Heart left ventricle (tissue), 16 donors: ENCODE data around the gene TTLL1. TPM values are rescaled to one million over a fixed set of nuclear protein-coding genes. Genes with fewer than 3 reads are reported as not detected.
A peak's percentile ranks its signal among the peaks of the same experiment; 100 is the strongest.

Experiments
- ATAC-seq, 4 donors: fragments of 200-7000 bp; cut with Tn5 transposase; one replicate each; pipeline ENCODE4 v1.9.1; 2020 to 2022; ENCODE audit warnings: moderate library complexity in 4 of 4, mild to moderate bottlenecking in 3 of 4, moderate number of reproducible peaks in 1 of 4
- DNase-seq, 5 donors: peaks; one replicate each; pipeline ENCODE4 v3.0.0-alpha.2; 2020
- H3K27ac ChIP-seq, 12 donors: fragments of 200-600 bp; sonication (generic) in 4 of 12; one replicate each; pipeline versions ENCODE4 v1.5.0 to v1.8.0; 2016 to 2022; ENCODE audit warnings: mild to moderate bottlenecking in 2 of 12
- H3K27me3 ChIP-seq, 9 donors: fragments of 200-600 bp; sonication (generic) in 2 of 9; one replicate each; pipeline versions ENCODE4 v1.5.1 to v1.8.0; 2016 to 2022; ENCODE audit warnings: mild to moderate bottlenecking in 3 of 9
- H3K36me3 ChIP-seq, 9 donors: fragments of 200-600 bp; sonication (generic) in 2 of 9; one replicate each; pipeline versions ENCODE4 v1.5.0 to v1.8.0; 2018 to 2022; ENCODE audit warnings: mild to moderate bottlenecking in 2 of 9
- H3K4me1 ChIP-seq, 12 donors: fragments of 200-600 bp; sonication (generic) in 4 of 12; one replicate each; pipeline versions ENCODE4 v1.5.0 to v1.8.0; 2016 to 2022; ENCODE audit warnings: mild to moderate bottlenecking in 3 of 12
- H3K4me3 ChIP-seq, 12 donors: fragments of 200-600 bp; sonication (generic) in 4 of 12; one replicate each; pipeline versions ENCODE4 v1.5.0 to v1.8.0; 2017 to 2022; ENCODE audit warnings: mild to moderate bottlenecking in 9 of 12, moderate library complexity in 4 of 12
- H3K9me3 ChIP-seq, 12 donors: fragments of 200-600 bp; sonication (generic) in 4 of 12; one replicate each; pipeline versions ENCODE4 v1.5.0 to v1.8.0; 2016 to 2022; ENCODE audit warnings: mild to moderate bottlenecking in 1 of 12
- POLR2A ChIP-seq, 2 donors: fragments of 450-650 bp; IDR thresholded peaks; one replicate each; pipeline ENCODE4 v1.6.1; 2017; ENCODE audit warnings: antibody characterized with exemption in 2 of 2, mild to moderate bottlenecking in 2 of 2, moderate library complexity in 2 of 2
- WGBS, 4 donors: extraction: QIAGEN DNeasy Blood & Tissue Kit in 2 of 4; methylation state at CpG; one replicate each; pipeline versions ENCODE4 v1.1.5 to v1.1.7; 2013 to 2018; 5-methylcytosine and 5-hydroxymethylcytosine counted together
- intact Hi-C, 10 donors: fragments of 100-400 bp; cut with DNase I; formaldehyde crosslinking; loops; one replicate each; pipeline versions ENCODE4 v1.11.1 to v1.14.2; 2022
- polyA plus RNA-seq, 2 donors: library from polyadenylated mRNA; stranded (reverse); fragments of 200-250 nt; gene quantifications; one replicate each; pipeline ENCODE4 v1.2.3, GENCODE V29; 2013
- total RNA-seq, 9 donors: library from RNA; depleted of rRNA in 2 of 9; stranded (reverse); fragments of >200 nt in 2 of 9; fragmentation: NEBNext Ultra II Directional in 3 of 9; extraction: Animal tissue kit (Norgen Biotek cat#: 25700) in 3 of 9; gene quantifications; one replicate each; pipeline versions ENCODE4 v1.1.0 to v1.2.4, GENCODE V29; 2016 to 2023
- TF ChIP-seq, protein P1 (sequence below), 12 donors: fragments of 200-600 bp; sonication (generic) in 4 of 12; IDR thresholded peaks; one replicate each; pipeline versions ENCODE4 v1.5.0 to v1.8.0; 2018 to 2022; ENCODE audit warnings: antibody characterized with exemption in 12 of 12, mild to moderate bottlenecking in 5 of 12
- donor health status: ischemic (EF 13 %, LVEDD 7.1; RV severe dilation, severe dysfunction).
- donor health status: healthy with polysubstance abuse.
- donor health status: DM: no; HTN: yes; CAD: no.
- donor health status: DM: no; HTN: no; CAD: no.
- donor health status: ischemic (EF 25% LVEDD 6.9; RV normal size, moderate dysfunction).
- donor health status: ischemic (EF 25% LVEDD 5.7; RV mildly dilated, moderate dysfunction).
- donor health status: healthy.
- donor health status: DM: yes; HTN: yes; CAD: no.
- donor health status: ischemic (EF 35%, LVEDD 5.7; RV mildly dilated, moderate dysfunction).
- donor health status: nonischemic (EF 11% LVEDD 7.7; RV severe dilation, severe dysfunction).
- donor health status: DM: yes; HTN: yes; CAD: no.
- donor health status: PGD.
- donor health status: ischemic (EF 29% LVEDD 5.4; RV normal size, mild dysfunction).
- donor health status: nonischemic (EF 23%, LVEDD 6.1; RV moderate dilation, normal function).

Gene TTLL1
- total and polyA plus RNA-seq, 11 donors = 4.4 to 13.2 (median 7.5) TPM

- H3K4me1 ChIP-seq = peaks cover 7 to 67% (median 40%) of the 10 kb centered on the region in 12 donors
- ATAC-seq (no peak), DNase-seq (no peak)
- TF ChIP-seq, protein P1, sequence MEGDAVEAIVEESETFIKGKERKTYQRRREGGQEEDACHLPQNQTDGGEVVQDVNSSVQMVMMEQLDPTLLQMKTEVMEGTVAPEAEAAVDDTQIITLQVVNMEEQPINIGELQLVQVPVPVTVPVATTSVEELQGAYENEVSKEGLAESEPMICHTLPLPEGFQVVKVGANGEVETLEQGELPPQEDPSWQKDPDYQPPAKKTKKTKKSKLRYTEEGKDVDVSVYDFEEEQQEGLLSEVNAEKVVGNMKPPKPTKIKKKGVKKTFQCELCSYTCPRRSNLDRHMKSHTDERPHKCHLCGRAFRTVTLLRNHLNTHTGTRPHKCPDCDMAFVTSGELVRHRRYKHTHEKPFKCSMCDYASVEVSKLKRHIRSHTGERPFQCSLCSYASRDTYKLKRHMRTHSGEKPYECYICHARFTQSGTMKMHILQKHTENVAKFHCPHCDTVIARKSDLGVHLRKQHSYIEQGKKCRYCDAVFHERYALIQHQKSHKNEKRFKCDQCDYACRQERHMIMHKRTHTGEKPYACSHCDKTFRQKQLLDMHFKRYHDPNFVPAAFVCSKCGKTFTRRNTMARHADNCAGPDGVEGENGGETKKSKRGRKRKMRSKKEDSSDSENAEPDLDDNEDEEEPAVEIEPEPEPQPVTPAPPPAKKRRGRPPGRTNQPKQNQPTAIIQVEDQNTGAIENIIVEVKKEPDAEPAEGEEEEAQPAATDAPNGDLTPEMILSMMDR (IDR thresholded peaks at IDR 0.05) = no peak
- TF ChIP-seq POLR2A (IDR thresholded peaks at IDR 0.05) = no peak
- H3K36me3 ChIP-seq = no peaks in the 10 kb centered on the region
- intact Hi-C loops = no loop called here
- H3K27ac ChIP-seq = no peak overlapping the region
- WGBS, 4 donors = 96 to 98% (median 97%) methylated on average over 5 of the region's 5 CpGs
- no peaks in the 10 kb centered on the region for H3K27me3 ChIP-seq
- H3K9me3 ChIP-seq = no peaks in the 10 kb centered on the region
- no peak overlapping the region for H3K4me3 ChIP-seq
These were observed 83.1 kb downstream of the TTLL1 start for GRCh38 chr22:43006016-43006505.

DNA sequence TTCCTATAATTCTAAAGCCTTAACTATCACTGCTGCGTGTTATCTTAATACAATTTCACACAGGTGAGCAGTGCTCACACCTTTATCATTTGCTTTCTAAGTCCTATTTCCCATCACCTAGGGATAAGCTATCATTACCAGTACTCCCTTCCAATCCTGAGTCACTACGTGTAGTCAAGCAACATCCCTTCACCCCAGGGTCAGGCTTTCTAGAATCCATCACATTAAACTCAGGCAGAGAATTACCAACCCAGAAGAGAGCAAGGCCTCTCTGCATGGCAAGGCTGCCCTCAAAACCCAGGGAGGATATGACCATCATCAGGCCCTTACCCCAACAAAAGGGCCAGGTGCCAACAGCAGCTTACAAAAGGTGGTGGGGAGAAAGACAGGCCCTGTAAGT lies 84.1 kb downstream of the TTLL1 start:
- Histone ChIP-seq H3K4me3 (no peak overlapping the region), H3K9me3 (no peaks in the 10 kb centered on the region), H3K27me3 (no peaks in the 10 kb centered on the region), H3K27ac (no peak overlapping the region), H3K4me1 (peaks cover 7 to 71% (median 49%) of the 10 kb centered on the region in 12 donors), H3K36me3 (no peaks in the 10 kb centered on the region)
- WGBS, 4 donors = 79 to 88% (median 83%) methylated on average over 2 of the region's 2 CpGs
- TF ChIP-seq, protein P1 (IDR thresholded peaks at IDR 0.05) = no peak
- no peak for TF ChIP-seq POLR2A (IDR thresholded peaks at IDR 0.05)
- DNase-seq = no peak
- no peak for ATAC-seq
- intact Hi-C loops = no loop called here

- Histone ChIP-seq H3K4me3 (no peak overlapping the region), H3K27me3 (no peaks in the 10 kb centered on the region), H3K9me3 (no peaks in the 10 kb centered on the region), H3K36me3 (no peaks in the 10 kb centered on the region), H3K4me1 (peaks cover 7 to 75% (median 53%) of the 10 kb centered on the region in 12 donors), H3K27ac (no peak overlapping the region)
- TF ChIP-seq, protein P1 (IDR thresholded peaks at IDR 0.05) = no peak
- no peak for TF ChIP-seq POLR2A (IDR thresholded peaks at IDR 0.05)
- ATAC-seq (no peak), DNase-seq (no peak)
- intact Hi-C loops = no loop called here
- 69 to 82% (median 73%) methylated on average over 13 of the region's 13 CpGs for WGBS, 4 donors
These were observed 84.7 kb downstream of the TTLL1 start for GRCh38 chr22:43004362-43005035.

- H3K36me3 ChIP-seq = no peaks in the 10 kb centered on the region
- TF ChIP-seq, protein P1 (IDR thresholded peaks at IDR 0.05) = no peak
- TF ChIP-seq POLR2A (IDR thresholded peaks at IDR 0.05) = no peak
- 32 to 42% (median 37%) methylated on average over 5 of the region's 5 CpGs for WGBS, 4 donors
- peak overlapping the region in 4 of 12 donors; percentile 6 to 61 (median 30) for H3K27ac ChIP-seq
- intact Hi-C loops = no loop called here
- H3K27me3 ChIP-seq = no peaks in the 10 kb centered on the region
- DNase-seq (no peak), ATAC-seq (no peak)
- peaks cover 0 to 9% (median 0%) of the 10 kb centered on the region in 12 donors for H3K9me3 ChIP-seq
- H3K4me3 ChIP-seq = no peak overlapping the region
- peaks cover 7 to 80% (median 48%) of the 10 kb centered on the region in 12 donors for H3K4me1 ChIP-seq
These were observed 87.0 kb downstream of the TTLL1 start for GRCh38 chr22:43002202-43002586.
